Ishikawa (cell line): Measurements from ENCODE around the gene RUVBL1.

ENCODE experiments used
- CEBPB ChIP-seq: IDR thresholded peaks from 2 replicates; pipeline ENCODE4 v1.6.1; 2012
- CREB1 ChIP-seq: IDR thresholded peaks from 2 replicates; pipeline ENCODE4 v1.6.1; 2012; ENCODE audit warnings: low read depth
- EGR1 ChIP-seq: IDR thresholded peaks from 2 replicates; pipeline ENCODE4 v1.6.1; 2012
- EP300 ChIP-seq: IDR thresholded peaks from 2 replicates; pipeline ENCODE4 v1.6.1; 2012; ENCODE audit warnings: borderline replicate concordance
- FOXM1 ChIP-seq: IDR thresholded peaks from 2 replicates; pipeline ENCODE4 v1.6.1; 2012; ENCODE audit warnings: low read depth, borderline replicate concordance
- NFIC ChIP-seq: IDR thresholded peaks from 2 replicates; pipeline ENCODE4 v1.6.1; 2012
- RAD21 ChIP-seq: IDR thresholded peaks from 2 replicates; pipeline ENCODE4 v1.6.1; 2012; ENCODE audit warnings: low read depth
- REST ChIP-seq: IDR thresholded peaks from 2 replicates; pipeline ENCODE4 v1.6.1; 2012; ENCODE audit warnings: low read depth, mild to moderate bottlenecking
- TAF1 ChIP-seq: IDR thresholded peaks from 2 replicates; pipeline ENCODE4 v1.6.1; 2012; ENCODE audit warnings: low read depth, mild to moderate bottlenecking
- TCF12 ChIP-seq: IDR thresholded peaks from 2 replicates; pipeline ENCODE4 v1.6.1; 2012; ENCODE audit warnings: low read depth
- TEAD4 ChIP-seq: IDR thresholded peaks from 2 replicates; pipeline ENCODE4 v1.6.1; 2012
- YY1 ChIP-seq: IDR thresholded peaks from 2 replicates; pipeline ENCODE4 v1.6.1; 2012; ENCODE audit warnings: low read depth
- ZBTB7A ChIP-seq: IDR thresholded peaks from 2 replicates; pipeline ENCODE4 v1.6.1; 2012; ENCODE audit warnings: low read depth
- TF ChIP-seq, protein P1 (sequence below): IDR thresholded peaks from 2 replicates; pipeline ENCODE4 v1.6.1; 2012
- TF ChIP-seq, protein P2 (sequence below): IDR thresholded peaks from 2 replicates; pipeline ENCODE4 v1.6.1; 2012

Gene RUVBL1

DNA sequence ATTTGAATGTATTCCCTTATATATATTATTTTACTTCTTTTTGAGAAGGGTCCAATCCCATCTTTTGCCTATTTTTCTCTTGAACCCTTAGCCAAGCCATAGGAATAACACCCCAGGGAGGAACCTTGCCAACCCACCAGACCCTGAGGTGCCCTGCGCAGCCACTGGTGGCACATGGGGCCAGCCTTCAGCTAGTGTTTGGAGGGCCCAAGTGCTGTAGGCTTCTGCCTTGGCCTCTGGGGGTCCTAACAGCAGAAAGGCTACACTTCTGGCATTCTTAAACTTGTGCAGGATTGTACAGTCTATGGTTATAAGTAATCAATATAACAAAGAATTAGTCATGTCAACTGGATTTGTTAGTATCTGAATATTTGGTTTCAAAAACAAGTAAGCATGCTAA, 34.5 kb downstream of the RUVBL1 start:
- no peak for TF ChIP-seq TAF1

DNA sequence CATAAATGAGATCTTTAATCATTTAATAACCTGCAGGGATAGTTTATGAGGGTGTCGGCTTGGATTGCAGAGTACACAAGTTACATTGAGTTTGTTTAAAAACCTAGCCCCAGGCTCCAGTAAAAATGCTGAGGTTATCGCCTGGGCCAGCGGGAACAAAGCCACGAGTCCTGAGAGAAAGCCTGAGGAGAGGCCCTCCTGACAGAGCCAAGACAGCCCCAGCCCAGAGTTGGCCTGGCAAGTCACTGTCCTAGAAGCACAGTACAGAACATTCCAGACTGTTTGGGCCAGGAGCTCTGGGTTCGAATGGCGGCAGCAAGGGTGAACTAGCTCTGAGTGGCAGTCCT, 39.0 kb downstream of the RUVBL1 start:
- no peak for TF ChIP-seq EGR1
- TF ChIP-seq TCF12: no peak
- no peak for TF ChIP-seq YY1
- TF ChIP-seq, protein P1, sequence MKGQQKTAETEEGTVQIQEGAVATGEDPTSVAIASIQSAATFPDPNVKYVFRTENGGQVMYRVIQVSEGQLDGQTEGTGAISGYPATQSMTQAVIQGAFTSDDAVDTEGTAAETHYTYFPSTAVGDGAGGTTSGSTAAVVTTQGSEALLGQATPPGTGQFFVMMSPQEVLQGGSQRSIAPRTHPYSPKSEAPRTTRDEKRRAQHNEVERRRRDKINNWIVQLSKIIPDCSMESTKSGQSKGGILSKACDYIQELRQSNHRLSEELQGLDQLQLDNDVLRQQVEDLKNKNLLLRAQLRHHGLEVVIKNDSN: no peak
- no peak for TF ChIP-seq RAD21
- no peak for TF ChIP-seq TAF1
- TF ChIP-seq, protein P2, sequence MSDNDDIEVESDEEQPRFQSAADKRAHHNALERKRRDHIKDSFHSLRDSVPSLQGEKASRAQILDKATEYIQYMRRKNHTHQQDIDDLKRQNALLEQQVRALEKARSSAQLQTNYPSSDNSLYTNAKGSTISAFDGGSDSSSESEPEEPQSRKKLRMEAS: no peak
- TF ChIP-seq REST: no peak
- TF ChIP-seq TEAD4: no peak
- no peak for TF ChIP-seq FOXM1
- TF ChIP-seq EP300: no peak
- TF ChIP-seq NFIC: no peak
- no peak for TF ChIP-seq CEBPB
- TF ChIP-seq CREB1: no peak
- TF ChIP-seq ZBTB7A: no peak

- TF ChIP-seq FOXM1: no peak
- no peak for TF ChIP-seq TEAD4
- no peak for TF ChIP-seq TCF12
- TF ChIP-seq ZBTB7A: no peak
- no peak for TF ChIP-seq NFIC
- no peak for TF ChIP-seq CREB1
- TF ChIP-seq, protein P2: no peak
- TF ChIP-seq YY1: no peak
- TF ChIP-seq EGR1: no peak
- TF ChIP-seq, protein P1: no peak
- no peak for TF ChIP-seq TAF1
- no peak for TF ChIP-seq CEBPB
- no peak for TF ChIP-seq RAD21
- TF ChIP-seq EP300: no peak
- TF ChIP-seq REST: no peak
Observed at GRCh38 chr3:128083980-128084674, 39.5 kb downstream of the RUVBL1 start.

GRCh38 chr3:128083396-128083795, 40.2 kb downstream of the RUVBL1 start:
- TF ChIP-seq TEAD4 (no peak), EGR1 (no peak), CEBPB (no peak), FOXM1 (no peak), RAD21 (no peak), NFIC (no peak), TAF1 (no peak), EP300 (no peak), CREB1 (no peak), ZBTB7A (no peak), TCF12 (no peak), REST (no peak), YY1 (no peak)
- TF ChIP-seq, protein P2: no peak
- TF ChIP-seq, protein P1: no peak
